Cerebellar cortex (tissue), 1 donor: Measurements from ENCODE around the gene KL.

ENCODE experiments used
- DNase-seq: peaks from one replicate; pipeline ENCODE4 v3.0.0-alpha.2; 2015; ENCODE audit warnings: low spot score

The KL gene

DNA sequence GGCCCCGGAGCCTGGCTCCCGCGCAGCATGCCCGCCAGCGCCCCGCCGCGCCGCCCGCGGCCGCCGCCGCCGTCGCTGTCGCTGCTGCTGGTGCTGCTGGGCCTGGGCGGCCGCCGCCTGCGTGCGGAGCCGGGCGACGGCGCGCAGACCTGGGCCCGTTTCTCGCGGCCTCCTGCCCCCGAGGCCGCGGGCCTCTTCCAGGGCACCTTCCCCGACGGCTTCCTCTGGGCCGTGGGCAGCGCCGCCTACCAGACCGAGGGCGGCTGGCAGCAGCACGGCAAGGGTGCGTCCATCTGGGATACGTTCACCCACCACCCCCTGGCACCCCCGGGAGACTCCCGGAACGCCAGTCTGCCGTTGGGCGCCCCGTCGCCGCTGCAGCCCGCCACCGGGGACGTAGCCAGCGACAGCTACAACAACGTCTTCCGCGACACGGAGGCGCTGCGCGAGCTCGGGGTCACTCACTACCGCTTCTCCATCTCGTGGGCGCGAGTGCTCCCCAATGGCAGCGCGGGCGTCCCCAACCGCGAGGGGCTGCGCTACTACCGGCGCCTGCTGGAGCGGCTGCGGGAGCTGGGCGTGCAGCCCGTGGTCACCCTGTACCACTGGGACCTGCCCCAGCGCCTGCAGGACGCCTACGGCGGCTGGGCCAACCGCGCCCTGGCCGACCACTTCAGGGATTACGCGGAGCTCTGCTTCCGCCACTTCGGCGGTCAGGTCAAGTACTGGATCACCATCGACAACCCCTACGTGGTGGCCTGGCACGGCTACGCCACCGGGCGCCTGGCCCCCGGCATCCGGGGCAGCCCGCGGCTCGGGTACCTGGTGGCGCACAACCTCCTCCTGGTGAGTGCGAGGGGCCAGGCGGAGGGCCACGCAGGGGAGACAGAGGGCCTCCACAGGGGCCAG, at the start of gene KL:
TSS of gene KL (plus strand) at position 10 of the 909 bp plus-strand sequence. CDS start at position 28, 18 bp downstream.
- DNase-seq = no peak

- no peak for DNase-seq
Measured at GRCh38 chr13:32967584-32968182, 48.5 kb upstream of the KL start.

DNA sequence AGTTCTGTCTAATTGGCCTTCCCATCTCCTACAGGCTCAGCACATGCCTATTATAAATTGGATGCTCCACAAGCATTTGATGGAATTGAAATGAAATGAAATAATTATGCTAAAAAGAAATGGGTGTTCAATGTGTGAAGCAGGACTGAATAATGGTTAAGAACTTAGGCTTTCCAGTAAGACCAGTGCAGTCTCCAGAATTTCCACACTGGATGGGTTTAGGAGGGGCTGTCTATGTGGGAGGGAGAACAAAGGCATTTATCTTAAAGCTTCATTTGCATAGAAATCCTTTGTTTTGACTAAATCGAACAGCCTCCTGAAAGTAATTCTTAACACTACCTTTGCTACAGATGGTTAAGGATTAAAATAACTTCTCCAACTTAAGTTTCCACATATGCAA, 47.9 kb upstream of the KL start:
- DNase-seq = no peak

- no peak for DNase-seq
Measured at GRCh38 chr13:32968793-32969192, 47.4 kb upstream of the KL start.

DNA sequence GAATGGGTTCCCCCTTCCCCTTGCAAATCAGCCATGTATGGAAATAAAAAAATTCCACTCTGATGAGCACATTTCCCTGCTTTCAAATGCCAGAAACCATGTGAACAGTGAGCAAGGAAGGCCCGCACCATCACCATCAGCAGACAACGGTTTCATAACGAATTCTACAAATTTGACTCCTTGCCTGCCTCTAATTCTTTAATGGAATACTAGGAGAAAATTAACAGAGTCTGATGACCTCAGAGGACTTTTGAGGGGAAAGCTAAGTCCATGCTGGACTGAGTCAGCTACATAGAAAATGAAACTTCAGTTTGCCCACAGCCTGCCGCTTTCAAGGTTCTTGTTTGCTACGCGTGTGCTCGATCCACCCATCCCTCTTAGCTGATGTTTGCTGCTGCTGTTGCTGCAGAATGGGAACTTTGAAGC, 46.7 kb upstream of the KL start:
- no peak for DNase-seq

- no peak for DNase-seq
Measured at GRCh38 chr13:32976056-32976805, 40.0 kb upstream of the KL start.

- DNase-seq = no peak
Measured at GRCh38 chr13:32976912-32977311, 39.3 kb upstream of the KL start.

- DNase-seq = no peak
Measured at GRCh38 chr13:32977321-32977720, 38.9 kb upstream of the KL start.

GRCh38 chr13:32978278-32978677, 37.9 kb upstream of the KL start:
- DNase-seq = no peak

DNA sequence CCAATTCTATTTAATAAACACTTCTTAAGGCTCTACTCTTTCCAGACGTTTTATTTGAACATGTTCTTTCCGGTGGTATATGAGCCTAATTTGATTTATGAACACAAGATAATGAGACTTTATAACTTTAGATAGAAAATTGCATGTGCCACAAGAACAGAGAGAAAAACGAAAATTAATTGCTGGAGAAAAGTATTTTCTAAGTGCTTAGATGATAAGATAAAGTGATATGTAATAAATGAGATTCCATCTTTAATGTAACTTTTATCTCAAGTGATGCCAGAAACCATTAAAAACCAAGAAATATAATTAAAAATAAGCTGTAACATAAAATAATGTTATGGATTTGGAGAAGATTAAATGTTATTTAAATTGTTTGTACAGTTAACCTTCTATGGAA, 33.2 kb upstream of the KL start:
- DNase-seq = no peak

- DNase-seq = no peak
Measured at GRCh38 chr13:32984857-32985626, 31.2 kb upstream of the KL start.

- DNase-seq = no peak
Measured at GRCh38 chr13:32986552-32986951, 29.7 kb upstream of the KL start.

- DNase-seq = no peak
Measured at GRCh38 chr13:32987462-32987861, 28.8 kb upstream of the KL start.

DNA sequence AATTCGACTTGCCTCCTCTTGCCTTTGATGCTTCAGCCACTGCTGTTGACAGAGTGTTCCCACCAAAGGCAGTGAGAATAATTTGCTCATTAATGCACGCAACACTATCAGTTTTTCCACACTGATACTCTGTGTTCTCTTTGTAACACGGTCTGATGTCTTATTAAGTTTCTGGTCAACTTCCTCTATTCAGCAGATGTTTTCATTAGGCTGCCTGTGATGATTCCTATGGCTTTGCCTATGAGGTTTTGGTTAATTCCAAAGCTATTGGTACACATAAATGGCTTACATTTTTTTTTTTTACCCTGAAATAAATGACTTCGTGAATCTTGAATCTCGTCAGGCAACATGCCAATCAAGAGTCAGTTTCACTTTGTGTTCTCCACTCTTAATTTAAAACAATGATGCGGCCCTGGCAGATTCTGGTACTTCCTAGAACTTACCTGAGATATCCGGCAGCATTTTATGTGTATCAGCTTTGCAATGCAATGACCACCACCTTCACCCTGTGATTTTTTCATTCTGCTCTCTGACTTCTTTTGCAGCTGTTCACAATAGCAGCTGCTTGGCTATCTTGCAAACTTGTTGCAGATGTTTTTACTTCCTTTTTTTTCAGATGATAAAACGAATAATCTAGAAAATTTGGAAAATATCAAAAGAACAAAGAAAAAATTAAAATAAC, 27.5 kb upstream of the KL start:
- DNase-seq = no peak

DNA sequence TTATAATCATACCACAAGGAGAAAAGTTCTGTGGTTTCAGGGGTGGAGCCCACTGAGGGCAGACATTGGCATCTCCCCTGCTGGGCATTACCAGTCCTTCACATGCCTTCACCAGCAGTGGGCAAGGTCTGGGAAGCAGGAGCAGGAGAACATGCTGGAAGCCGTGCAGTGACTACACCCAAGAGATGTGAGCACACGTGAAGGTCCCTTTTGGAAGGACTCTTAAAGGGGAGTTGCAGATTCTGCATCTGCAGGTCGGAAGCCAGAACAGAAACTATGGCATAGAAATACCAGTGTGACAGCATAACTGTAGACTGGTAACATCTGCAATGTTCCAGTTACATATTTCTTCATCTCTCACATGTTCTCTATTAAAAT, 26.9 kb upstream of the KL start:
- DNase-seq = no peak

DNA sequence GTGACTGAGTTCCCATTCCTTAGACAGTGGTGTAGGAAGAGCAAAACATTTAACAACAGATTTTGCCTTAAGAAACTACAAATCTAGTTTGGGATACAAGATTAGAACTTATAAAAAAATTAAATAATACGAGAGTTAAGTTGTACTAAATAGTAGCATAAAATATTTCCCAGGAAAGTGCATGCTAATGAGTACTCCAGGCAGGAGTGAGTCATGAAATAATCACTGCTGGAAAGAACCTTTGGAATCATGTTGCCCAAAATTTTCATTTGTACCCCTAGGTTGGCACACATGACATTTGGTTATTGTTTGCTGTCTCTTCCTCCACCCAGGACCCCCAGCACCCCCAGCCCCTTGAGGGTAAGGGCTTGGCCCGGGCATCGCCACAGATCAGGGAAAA, 26.3 kb upstream of the KL start:
- DNase-seq = no peak

DNA sequence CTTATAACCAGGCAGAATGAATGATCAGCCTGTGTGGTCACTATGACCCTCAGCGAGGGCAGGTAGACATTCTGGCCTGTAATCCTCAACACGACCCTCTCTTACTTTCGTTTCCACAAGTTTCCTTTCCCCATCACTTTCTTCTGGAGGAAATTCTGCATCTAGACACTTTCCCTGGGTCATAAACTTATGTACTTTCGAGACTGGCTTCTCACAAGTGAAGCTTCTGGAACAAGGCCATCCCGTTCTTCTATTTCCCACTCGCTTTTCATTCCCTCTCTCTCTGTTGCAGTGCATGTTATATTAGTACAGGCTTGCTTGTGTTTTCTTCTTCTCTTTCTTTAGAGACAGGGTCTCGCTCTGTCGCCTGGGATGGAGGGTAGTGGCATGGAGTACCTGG, 23.1 kb upstream of the KL start:
- DNase-seq = no peak

DNA sequence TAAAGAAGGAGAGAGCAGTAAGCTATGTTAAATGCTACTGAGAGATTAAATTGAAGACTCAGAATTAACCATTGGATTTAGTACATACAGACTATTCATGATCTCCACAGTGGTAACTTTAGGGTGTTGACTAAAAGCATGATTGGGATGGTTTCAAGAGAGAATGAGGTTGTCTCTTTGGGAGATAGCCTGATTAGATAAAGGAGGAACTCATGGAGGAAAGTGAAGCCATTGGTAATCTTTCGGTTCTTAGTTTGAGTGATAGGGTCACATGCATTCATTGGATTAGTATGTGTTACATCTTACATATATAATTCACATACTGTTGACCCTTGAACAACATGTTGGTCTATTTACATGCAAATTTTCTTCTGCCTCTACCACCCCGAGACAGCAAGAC, 18.8 kb upstream of the KL start:
- DNase-seq = no peak

DNA sequence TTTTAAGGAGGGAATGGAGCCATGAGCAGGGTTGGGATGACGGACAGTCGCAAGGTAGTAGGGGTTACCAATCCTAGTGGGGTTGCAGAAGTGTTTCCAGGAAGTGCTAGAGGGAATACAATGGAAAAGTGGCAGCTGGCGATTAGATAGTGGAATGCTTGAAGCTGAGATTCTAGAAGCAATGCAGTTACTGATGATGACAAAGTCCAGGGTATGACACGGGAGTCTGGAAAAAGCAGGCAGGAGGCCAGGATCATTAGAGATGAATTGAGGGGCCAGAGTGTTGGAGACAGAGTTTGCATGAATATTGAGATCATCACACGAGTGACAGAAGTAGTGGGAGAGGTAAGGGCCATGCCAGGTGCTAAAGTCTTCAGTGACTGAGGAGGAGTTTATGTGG, 17.3 kb upstream of the KL start:
- DNase-seq = no peak

DNA sequence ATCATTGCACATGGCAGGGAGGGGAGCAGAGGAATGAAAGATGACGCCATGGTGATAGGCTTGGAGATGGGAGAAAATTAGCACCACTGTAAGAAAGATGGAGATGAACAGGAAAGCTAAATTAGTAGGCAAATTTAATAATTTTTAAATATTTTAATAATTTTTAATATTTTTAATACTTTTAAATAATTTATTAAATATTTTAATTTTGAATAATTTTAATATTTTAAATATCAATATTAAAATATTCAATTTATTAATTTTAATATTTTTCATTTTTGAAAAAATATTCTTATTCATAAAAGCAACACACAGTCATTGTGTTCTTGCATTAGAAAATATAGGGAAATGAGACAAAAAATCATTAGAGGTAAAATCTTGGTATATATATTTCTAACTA, 15.9 kb upstream of the KL start:
- no peak for DNase-seq

- DNase-seq = no peak
Measured at GRCh38 chr13:33003458-33004019, 12.7 kb upstream of the KL start.
